Cardiac fibroblast (primary cell): ENCODE data around the gene FBP1.

ENCODE experiments used
- DNase-seq, 2 donors: peaks; one replicate each; pipeline versions ENCODE4 v3.0.0 to v3.0.0-alpha.2; 2010; ENCODE audit warnings: low read depth in 2 of 2
- H3K4me3 ChIP-seq, 2 donors: replicated peaks in 1 of 2; 1 replicate in 1 of 2; 2 replicates in 1 of 2; pipeline ENCODE4 v1.5.1; 2011; ENCODE audit warnings: low read depth in 2 of 2, low read length in 2 of 2, mild to moderate bottlenecking in 2 of 2, moderate library complexity in 1 of 2
- TF ChIP-seq, protein P1 (sequence below): IDR thresholded peaks from one replicate; pipeline ENCODE4 v1.5.1; 2011; ENCODE audit warnings: low read depth, mild to moderate bottlenecking, low read length, inconsistent platforms

The FBP1 gene

DNA sequence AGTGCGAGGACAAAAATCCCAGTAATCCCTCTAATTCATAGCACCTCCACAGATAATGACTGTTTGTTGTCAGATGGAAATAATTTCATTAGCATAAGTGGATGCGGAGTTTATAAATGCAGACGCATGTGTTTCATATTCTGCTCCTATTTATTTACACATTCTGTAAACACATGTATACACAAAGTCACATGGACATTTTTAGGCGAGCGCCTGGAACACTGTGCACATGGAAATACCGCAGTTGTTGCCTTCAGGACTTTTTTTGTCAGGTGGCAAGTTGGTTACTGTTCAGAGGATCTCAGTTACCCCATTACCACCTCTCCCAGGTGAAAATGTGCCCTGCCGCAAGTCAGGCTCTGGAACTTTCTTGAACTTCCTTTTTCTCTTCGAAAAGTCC, 40.3 kb upstream of the FBP1 start:
- no peak for DNase-seq
- H3K4me3 ChIP-seq: no peak overlapping the region
- TF ChIP-seq, protein P1, sequence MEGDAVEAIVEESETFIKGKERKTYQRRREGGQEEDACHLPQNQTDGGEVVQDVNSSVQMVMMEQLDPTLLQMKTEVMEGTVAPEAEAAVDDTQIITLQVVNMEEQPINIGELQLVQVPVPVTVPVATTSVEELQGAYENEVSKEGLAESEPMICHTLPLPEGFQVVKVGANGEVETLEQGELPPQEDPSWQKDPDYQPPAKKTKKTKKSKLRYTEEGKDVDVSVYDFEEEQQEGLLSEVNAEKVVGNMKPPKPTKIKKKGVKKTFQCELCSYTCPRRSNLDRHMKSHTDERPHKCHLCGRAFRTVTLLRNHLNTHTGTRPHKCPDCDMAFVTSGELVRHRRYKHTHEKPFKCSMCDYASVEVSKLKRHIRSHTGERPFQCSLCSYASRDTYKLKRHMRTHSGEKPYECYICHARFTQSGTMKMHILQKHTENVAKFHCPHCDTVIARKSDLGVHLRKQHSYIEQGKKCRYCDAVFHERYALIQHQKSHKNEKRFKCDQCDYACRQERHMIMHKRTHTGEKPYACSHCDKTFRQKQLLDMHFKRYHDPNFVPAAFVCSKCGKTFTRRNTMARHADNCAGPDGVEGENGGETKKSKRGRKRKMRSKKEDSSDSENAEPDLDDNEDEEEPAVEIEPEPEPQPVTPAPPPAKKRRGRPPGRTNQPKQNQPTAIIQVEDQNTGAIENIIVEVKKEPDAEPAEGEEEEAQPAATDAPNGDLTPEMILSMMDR: no peak

DNA sequence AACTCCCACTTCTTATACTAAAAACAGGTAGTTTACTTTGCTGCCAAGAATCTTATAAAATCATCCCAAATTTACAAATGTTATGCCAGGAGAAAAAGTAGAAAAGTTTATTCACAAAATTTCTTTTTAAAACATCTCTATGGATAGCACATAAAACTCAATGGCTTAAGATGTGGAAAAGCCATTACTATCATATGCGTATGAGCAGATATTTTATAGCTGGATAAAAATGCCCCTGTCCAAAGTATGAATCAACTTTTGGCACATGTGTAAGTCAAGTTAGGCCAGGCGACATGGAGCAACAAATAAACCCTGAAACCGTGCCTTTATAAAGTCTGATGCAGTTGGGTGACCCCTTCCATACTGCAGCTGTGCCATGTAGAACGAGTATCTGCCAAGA, 38.6 kb upstream of the FBP1 start:
- no peak overlapping the region for H3K4me3 ChIP-seq
- TF ChIP-seq, protein P1: no peak
- DNase-seq: no peak

DNA sequence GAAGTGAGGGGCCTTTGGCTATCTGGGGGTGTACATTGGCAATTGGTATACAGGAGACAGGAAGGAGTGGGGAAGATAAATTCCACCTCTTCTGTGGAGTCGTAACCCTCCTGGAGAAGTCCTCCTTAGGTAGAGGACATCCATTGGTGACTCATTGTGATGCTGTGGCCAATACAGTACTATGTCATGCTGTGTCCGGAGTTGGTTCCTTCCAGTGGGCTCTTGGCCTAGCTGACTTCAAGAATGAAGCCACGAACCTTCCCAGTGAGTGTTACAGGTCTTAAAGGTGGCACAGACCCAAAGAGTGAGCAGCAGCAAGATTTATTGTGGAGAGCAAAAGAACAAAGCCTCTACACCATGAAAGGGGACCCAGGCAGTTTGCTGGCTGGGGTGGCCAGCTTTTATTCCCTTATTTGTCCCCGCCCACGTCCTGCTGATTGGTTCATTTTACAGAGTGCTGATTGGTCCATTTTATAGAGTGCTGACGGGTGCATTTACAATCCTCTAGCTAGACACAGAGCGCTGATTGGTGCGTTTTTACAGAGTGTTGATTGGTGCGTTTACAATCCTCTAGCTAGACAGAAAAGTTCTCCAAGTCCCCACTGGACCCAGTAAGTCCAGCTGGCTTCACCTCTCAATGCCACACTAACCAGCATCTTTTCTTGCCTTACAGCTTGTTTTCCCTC, 37.3 kb upstream of the FBP1 start:
- H3K4me3 ChIP-seq: no peak overlapping the region
- TF ChIP-seq, protein P1: no peak
- no peak for DNase-seq

GRCh38 chr9:94675008-94675881, 35.9 kb upstream of the FBP1 start:
- peak; percentile 36 to 75 for DNase-seq
- TF ChIP-seq, protein P1: no peak

GRCh38 chr9:94672811-94673487, 33.6 kb upstream of the FBP1 start:
- DNase-seq: peak; percentile 72 to 76
- no peak overlapping the region for H3K4me3 ChIP-seq
- TF ChIP-seq, protein P1: no peak

More at GRCh38 chr9:94675008-94675881, 35.9 kb upstream of the FBP1 start:
- no peak overlapping the region for H3K4me3 ChIP-seq

GRCh38 chr9:94668928-94669729, 29.8 kb upstream of the FBP1 start:
- TF ChIP-seq, protein P1: peak; percentile 96
- peak; percentile 80 to 83 for DNase-seq
- no peak overlapping the region for H3K4me3 ChIP-seq
